Stomach (tissue), 4 donors: ENCODE data around the gene PCDHA12.

Experiments used
- POLR2A ChIP-seq, 4 donors: fragments of 450-650 bp; IDR thresholded peaks; one replicate each; pipeline ENCODE4 v1.6.1; 2016; ENCODE audit warnings: antibody characterized with exemption in 4 of 4, control low read depth in 2 of 4, mild to moderate bottlenecking in 1 of 4, moderate library complexity in 1 of 4
- TF ChIP-seq, protein P1 (sequence below), 7 experiments: fragments of 450-650 bp in 4 of 7; fragments of 200-600 bp in 3 of 7; sonication (generic) in 3 of 7; IDR thresholded peaks; one replicate each; pipeline ENCODE4 v1.5.1; 2016 to 2019; ENCODE audit warnings: antibody characterized with exemption in 7 of 7, control low read depth in 2 of 7, mild to moderate bottlenecking in 1 of 7

DNA sequence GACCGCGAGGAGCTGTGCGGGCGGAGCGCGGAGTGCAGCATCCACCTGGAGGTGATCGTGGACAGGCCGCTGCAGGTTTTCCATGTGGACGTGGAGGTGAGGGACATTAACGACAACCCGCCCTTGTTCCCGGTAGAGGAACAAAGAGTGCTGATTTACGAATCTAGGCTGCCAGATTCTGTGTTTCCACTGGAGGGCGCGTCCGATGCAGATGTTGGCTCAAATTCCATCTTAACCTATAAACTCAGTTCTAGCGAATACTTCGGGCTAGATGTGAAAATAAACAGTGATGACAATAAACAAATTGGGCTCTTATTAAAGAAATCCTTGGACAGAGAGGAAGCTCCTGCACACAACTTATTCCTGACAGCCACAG, 46.8 kb upstream of the PCDHA12 start:
- TF ChIP-seq, protein P1, sequence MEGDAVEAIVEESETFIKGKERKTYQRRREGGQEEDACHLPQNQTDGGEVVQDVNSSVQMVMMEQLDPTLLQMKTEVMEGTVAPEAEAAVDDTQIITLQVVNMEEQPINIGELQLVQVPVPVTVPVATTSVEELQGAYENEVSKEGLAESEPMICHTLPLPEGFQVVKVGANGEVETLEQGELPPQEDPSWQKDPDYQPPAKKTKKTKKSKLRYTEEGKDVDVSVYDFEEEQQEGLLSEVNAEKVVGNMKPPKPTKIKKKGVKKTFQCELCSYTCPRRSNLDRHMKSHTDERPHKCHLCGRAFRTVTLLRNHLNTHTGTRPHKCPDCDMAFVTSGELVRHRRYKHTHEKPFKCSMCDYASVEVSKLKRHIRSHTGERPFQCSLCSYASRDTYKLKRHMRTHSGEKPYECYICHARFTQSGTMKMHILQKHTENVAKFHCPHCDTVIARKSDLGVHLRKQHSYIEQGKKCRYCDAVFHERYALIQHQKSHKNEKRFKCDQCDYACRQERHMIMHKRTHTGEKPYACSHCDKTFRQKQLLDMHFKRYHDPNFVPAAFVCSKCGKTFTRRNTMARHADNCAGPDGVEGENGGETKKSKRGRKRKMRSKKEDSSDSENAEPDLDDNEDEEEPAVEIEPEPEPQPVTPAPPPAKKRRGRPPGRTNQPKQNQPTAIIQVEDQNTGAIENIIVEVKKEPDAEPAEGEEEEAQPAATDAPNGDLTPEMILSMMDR (IDR thresholded peaks at IDR 0.05), result no peak
- no peak for TF ChIP-seq POLR2A (IDR thresholded peaks at IDR 0.05)
